ENCODE results near the gene ZBTB21.
A peak's percentile ranks its signal among the peaks of the same experiment; 100 is the strongest.

The ZBTB21 gene

DNA sequence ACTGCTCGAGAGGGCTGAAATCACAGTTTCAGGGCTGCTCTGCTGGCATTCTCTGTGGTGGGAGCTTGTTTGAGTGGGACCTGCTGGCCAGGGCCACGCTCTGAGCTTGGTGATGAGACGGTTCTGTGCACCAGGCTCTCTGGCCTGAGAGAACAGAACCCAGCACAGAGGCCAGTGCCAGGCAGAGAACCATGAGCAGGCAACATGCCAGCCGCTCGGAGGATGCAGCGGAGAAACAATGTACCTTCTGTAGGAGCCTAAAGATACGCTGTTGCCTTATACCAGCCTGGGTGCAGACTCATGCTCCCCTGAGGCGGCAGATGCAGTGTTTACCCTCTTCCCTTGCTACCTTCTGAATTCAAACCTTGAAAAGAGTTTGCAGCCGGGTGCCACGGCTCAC is 66.3 kb downstream of the ZBTB21 start:
- TF ChIP-seq, protein P1, sequence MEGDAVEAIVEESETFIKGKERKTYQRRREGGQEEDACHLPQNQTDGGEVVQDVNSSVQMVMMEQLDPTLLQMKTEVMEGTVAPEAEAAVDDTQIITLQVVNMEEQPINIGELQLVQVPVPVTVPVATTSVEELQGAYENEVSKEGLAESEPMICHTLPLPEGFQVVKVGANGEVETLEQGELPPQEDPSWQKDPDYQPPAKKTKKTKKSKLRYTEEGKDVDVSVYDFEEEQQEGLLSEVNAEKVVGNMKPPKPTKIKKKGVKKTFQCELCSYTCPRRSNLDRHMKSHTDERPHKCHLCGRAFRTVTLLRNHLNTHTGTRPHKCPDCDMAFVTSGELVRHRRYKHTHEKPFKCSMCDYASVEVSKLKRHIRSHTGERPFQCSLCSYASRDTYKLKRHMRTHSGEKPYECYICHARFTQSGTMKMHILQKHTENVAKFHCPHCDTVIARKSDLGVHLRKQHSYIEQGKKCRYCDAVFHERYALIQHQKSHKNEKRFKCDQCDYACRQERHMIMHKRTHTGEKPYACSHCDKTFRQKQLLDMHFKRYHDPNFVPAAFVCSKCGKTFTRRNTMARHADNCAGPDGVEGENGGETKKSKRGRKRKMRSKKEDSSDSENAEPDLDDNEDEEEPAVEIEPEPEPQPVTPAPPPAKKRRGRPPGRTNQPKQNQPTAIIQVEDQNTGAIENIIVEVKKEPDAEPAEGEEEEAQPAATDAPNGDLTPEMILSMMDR (IDR thresholded peaks at IDR 0.05) = no peak
- DNase-seq (ENCODE audit: low spot score) = no peak
- Histone ChIP-seq H3K27ac (no peak overlapping the region), H3K4me3 (no peak overlapping the region)

DNA sequence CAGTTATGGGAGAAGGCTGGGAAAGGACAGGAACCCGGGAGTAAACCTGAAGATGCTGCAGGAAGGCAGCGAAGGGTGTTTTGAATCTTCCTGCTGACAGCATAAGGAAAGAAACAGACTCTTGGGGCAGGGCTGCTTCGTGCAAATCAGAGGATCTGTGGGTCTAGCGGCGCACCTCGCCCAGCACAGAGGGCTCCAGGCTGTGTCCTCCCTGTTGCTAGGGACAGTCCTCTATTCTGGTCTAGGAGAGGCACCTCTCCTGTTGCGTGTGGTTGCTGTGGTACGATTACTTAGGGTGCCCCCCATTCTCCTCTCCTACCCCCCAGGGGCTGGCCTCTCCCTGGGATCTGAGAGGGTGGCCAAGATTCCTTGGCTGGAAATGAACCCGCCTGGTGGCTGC is 67.7 kb downstream of the ZBTB21 start:
- H3K4me3 ChIP-seq = no peak overlapping the region
- H3K27ac ChIP-seq = peak overlapping the region in 1 of 2 donors; percentile 4
- TF ChIP-seq, protein P1 (IDR thresholded peaks at IDR 0.05) = no peak
- no peak for DNase-seq (ENCODE audit: low spot score)

DNA sequence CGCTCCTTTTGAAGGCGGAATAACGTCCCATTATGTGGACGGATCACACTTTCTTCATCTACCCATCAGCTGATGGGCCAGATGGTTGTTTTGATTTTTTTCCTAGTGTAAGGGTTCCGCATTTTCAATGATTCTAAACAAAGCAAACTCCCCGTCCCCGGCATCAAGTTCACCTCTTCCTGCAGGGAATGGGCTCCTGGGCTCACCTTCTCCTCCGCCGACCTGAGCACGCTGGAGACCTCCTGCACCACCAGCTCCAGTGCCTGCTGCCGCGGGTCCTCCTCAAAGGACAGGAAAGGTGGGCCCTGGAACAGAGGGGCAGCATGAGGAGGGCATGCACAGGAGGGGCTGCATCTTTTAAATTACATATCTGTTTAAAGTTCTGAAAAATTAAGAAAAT is 68.2 kb downstream of the ZBTB21 start:
- Histone ChIP-seq H3K27ac (no peak overlapping the region), H3K4me3 (no peak overlapping the region)
- TF ChIP-seq, protein P1 (IDR thresholded peaks at IDR 0.05) = no peak
- no peak for DNase-seq (ENCODE audit: low spot score)

DNA sequence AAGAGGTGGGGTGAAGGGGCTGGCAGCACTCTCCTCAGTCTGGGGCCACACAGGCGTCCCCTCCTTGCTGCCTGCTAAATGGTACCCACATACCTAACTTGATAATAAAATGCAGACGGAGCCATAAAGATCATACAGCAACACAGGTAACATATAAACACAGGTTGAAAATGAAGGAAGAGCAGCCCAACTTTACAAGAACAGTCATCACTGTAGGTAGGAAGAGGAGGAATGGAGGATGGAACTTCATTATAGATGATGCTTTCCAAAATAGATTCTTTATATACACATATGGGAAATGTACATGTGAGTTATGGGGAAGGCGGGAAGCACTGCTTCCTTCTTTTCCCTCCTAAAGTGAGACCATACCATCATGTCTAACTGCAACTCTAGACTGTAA is 69.7 kb downstream of the ZBTB21 start:
- TF ChIP-seq, protein P1 (IDR thresholded peaks at IDR 0.05) = no peak
- Histone ChIP-seq H3K27ac (no peak overlapping the region), H3K4me3 (no peak overlapping the region)
- no peak for DNase-seq (ENCODE audit: low spot score)

DNA sequence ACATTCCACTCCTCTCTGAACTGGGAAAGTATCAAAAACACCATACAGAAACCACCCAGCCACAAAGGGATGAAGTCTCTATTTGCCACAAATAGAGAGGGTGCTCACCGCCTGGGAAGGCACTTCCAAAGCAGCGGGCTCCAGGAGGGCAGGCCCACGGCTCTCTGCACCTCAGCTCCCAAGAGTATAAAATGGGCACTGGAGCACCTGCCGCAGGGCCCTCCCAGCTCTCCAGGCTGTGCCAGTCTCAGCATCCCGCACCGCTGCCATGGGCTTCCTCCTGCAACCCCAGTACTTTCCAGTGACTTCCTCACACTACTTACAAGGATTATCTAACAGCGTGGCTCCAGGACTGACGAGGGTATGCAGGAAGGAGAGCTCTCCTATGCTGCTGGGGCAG is 70.8 kb downstream of the ZBTB21 start:
- TF ChIP-seq, protein P1 (IDR thresholded peaks at IDR 0.05) = no peak
- H3K4me3 ChIP-seq = no peak overlapping the region
- H3K27ac ChIP-seq = no peak overlapping the region
- DNase-seq (ENCODE audit: low spot score) = no peak

All from coronary artery (tissue), 2 donors.